Activated naive CD4-positive, alpha-beta T cell treated with anti-CD3 and anti-CD28 coated beads, Interleukin-2, amount 50 U/mL, for 24 hours (primary cell): ENCODE data around the gene RASEF.
"Not testable (repeated sequence)": the region's sequence is repeated elsewhere in the genome, so short reads cannot be mapped to it uniquely, and the experiment has no call there.

Source experiments
- H3K27ac Mint-ChIP-seq: one replicate; pipeline ENCODE4 v1.8.0; 2021; ENCODE audit warnings: mild to moderate bottlenecking, mixed read lengths
- H3K27me3 Mint-ChIP-seq: one replicate; pipeline ENCODE4 v1.8.0; 2021; ENCODE audit warnings: mixed read lengths
- H3K36me3 Mint-ChIP-seq: one replicate; pipeline ENCODE4 v1.8.0; 2021; ENCODE audit warnings: mixed read lengths
- H3K4me1 Mint-ChIP-seq: one replicate; pipeline ENCODE4 v1.8.0; 2021; ENCODE audit warnings: mixed read lengths
- H3K4me3 Mint-ChIP-seq: one replicate; pipeline ENCODE4 v1.8.0; 2021; ENCODE audit warnings: mild to moderate bottlenecking, mixed read lengths
- H3K9me3 Mint-ChIP-seq: one replicate; pipeline ENCODE4 v1.8.0; 2021; ENCODE audit warnings: mixed read lengths

The RASEF gene

DNA sequence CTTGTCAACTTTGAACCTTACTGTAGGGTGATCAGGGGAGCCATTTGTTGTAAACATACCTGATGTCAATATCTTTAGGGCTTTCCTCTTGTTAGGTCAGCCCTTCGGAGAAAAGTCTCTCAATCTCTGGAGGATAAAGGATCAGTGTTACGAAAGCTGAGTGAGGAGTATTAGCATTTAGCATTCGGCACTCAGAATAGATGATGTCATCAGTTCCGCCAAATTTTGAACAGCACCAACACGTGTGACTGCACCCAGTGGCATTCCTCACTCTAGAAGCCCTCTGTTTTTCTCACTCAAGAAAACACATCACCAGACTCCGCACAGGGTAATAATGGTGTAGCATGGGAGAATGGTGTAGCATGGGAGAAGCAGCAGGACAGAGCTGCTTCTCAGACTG lies 87.8 kb downstream of the RASEF start:
- no peaks in the 10 kb centered on the region for H3K9me3 Mint-ChIP-seq
- no peaks in the 10 kb centered on the region for H3K4me1 Mint-ChIP-seq
- H3K27me3 Mint-ChIP-seq: peaks cover 1% of the 10 kb centered on the region
- no peaks in the 10 kb centered on the region for H3K36me3 Mint-ChIP-seq
- no peak overlapping the region for H3K4me3 Mint-ChIP-seq
- H3K27ac Mint-ChIP-seq: no peak overlapping the region

DNA sequence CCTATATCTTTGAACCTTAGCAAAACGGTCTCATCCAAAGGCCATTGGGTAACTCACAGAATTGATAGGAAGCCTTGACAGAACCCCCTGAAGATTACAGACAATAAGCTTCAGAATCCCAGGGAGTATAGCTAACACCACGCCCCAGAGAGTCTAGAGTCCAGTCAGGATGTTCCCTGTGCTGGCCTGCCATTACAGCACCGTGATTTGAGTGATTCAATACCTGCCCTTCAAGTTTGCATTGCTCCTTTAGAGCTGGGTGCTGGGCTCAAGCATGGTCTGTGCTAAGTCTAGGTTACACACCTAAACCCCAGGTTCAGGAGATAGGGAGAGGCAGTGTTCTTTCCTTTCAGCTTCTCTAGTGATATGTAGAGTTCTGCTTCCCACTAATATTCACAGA lies 90.5 kb downstream of the RASEF start:
- no peaks in the 10 kb centered on the region for H3K36me3 Mint-ChIP-seq
- H3K27me3 Mint-ChIP-seq: peaks cover 3% of the 10 kb centered on the region

DNA sequence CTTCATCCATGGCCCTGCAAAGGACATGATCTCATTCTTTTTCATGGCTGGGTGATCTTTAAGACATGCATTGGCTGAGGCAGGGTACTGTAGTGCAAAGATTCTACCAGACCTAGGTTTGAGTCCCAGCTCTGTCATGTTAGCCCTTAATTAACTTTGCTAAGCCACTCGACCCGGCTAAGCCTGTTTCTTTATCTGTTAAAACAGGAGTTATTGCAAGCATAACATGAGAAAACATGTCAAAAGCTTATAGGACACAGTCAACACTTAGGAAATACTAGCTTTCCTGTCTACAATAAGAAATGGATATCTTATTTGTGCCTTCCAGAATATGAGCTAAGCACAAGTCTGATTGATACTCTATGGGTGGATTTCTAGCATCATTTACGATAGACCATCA lies 92.6 kb downstream of the RASEF start:
- Mint-ChIP-seq H3K9me3 (no peaks in the 10 kb centered on the region), H3K36me3 (no peaks in the 10 kb centered on the region), H3K27ac (no peak overlapping the region), H3K27me3 (peaks cover 2% of the 10 kb centered on the region), H3K4me3 (no peak overlapping the region), H3K4me1 (no peaks in the 10 kb centered on the region)

More for the DNA sequence above, 90.5 kb downstream of the RASEF start:
- Mint-ChIP-seq H3K27ac (no peak overlapping the region), H3K4me1 (no peaks in the 10 kb centered on the region), H3K9me3 (no peaks in the 10 kb centered on the region), H3K4me3 (no peak overlapping the region)

- Mint-ChIP-seq H3K27me3 (peaks cover 4% of the 10 kb centered on the region), H3K4me3 (no peak overlapping the region), H3K4me1 (no peaks in the 10 kb centered on the region), H3K27ac (no peak overlapping the region), H3K9me3 (no peaks in the 10 kb centered on the region), H3K36me3 (no peaks in the 10 kb centered on the region)
Measured at GRCh38 chr9:82969291-82969690, 93.7 kb downstream of the RASEF start.

- H3K4me3 Mint-ChIP-seq: no peak overlapping the region
- H3K36me3 Mint-ChIP-seq: no peaks in the 10 kb centered on the region
- peaks cover 4% of the 10 kb centered on the region for H3K27me3 Mint-ChIP-seq
- H3K4me1 Mint-ChIP-seq: no peaks in the 10 kb centered on the region
- no peak overlapping the region for H3K27ac Mint-ChIP-seq
- no peaks in the 10 kb centered on the region for H3K9me3 Mint-ChIP-seq
Measured at GRCh38 chr9:82968816-82969215, 94.1 kb downstream of the RASEF start.

DNA sequence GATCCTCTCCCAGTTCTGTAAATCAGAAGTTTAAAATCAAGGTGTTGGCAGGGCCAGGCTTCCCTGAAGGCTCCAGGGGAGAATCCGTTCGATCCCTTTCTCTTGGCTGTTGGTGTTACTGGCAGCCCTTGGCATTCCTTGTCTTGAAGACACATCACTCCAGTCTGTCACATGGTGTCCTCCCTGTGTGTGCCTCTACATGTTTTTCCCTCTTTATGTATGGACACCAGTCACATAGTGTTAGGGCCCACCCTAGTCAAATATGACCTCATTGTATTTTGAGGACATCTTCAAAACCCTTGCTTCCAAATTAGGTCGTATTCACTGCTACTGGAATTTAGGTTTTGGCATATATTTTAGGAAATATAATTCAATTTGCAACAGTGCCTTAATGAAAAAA lies 94.6 kb downstream of the RASEF start:
- Mint-ChIP-seq H3K27me3 (peaks cover 4% of the 10 kb centered on the region), H3K36me3 (no peaks in the 10 kb centered on the region), H3K9me3 (no peaks in the 10 kb centered on the region), H3K27ac (no peak overlapping the region), H3K4me1 (no peaks in the 10 kb centered on the region), H3K4me3 (no peak overlapping the region)

- H3K36me3 Mint-ChIP-seq: no peaks in the 10 kb centered on the region
- H3K4me1 Mint-ChIP-seq: no peaks in the 10 kb centered on the region
- no peak overlapping the region for H3K4me3 Mint-ChIP-seq
- peak overlapping the region; percentile 41 for H3K27ac Mint-ChIP-seq
- peaks cover 2% of the 10 kb centered on the region for H3K27me3 Mint-ChIP-seq
- H3K9me3 Mint-ChIP-seq: no peaks in the 10 kb centered on the region
Measured at GRCh38 chr9:82961504-82962125, 101.3 kb downstream of the RASEF start.

DNA sequence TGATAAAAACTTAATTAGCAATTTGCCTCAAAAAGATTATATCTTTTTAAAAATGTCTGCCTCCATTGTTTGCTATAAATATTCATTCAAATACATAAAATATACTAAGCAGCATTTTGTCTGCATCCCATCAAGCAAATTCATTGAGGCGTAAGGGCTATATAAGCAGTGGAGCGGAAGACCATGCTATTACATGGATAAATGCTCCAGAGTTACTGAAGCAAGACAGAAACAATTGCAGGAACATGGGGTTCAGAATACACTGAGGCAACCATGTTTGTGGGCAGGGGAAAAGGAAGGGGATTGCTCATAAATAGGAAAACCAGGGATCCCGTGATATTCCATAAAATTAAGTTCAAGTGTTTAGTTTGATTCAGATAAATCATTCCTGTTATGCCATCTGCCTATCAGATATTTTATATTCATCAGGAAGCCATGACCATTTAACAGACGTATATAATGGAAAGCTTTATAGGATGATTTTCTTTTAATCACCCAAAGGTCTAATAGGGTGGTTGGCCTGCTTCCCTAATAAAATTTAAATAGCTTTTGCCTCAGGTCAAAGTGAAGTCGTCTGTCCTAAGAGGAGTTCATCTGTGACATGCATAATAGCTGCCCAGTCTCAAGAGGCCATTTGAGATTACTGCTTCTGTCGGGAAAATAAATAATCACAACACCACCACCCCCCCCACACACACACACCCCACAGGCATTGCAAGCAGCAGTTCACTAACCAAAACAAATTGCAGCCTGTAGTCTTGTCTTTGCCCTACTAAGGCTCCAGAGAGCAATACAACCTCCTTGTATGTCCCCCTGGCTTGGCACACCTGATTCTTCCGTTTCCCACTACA lies 105.2 kb downstream of the RASEF start:
- Mint-ChIP-seq H3K9me3 (no peaks in the 10 kb centered on the region), H3K27me3 (no peaks in the 10 kb centered on the region), H3K4me1 (no peaks in the 10 kb centered on the region), H3K36me3 (no peaks in the 10 kb centered on the region), H3K27ac (no peak overlapping the region), H3K4me3 (no peak overlapping the region)

GRCh38 chr9:82949203-82949602 lies 113.7 kb downstream of the RASEF start:
- H3K27ac Mint-ChIP-seq: no peak overlapping the region
- no peak overlapping the region for H3K4me3 Mint-ChIP-seq
- H3K4me1 Mint-ChIP-seq: no peaks in the 10 kb centered on the region
- H3K27me3 Mint-ChIP-seq: no peaks in the 10 kb centered on the region
- H3K36me3 Mint-ChIP-seq: no peaks in the 10 kb centered on the region
- no peaks in the 10 kb centered on the region for H3K9me3 Mint-ChIP-seq

- Mint-ChIP-seq H3K4me3 (no peak overlapping the region), H3K9me3 (no peaks in the 10 kb centered on the region), H3K27me3 (no peaks in the 10 kb centered on the region), H3K4me1 (no peaks in the 10 kb centered on the region), H3K27ac (no peak overlapping the region), H3K36me3 (no peaks in the 10 kb centered on the region)
Measured at GRCh38 chr9:82940376-82940775, 122.6 kb downstream of the RASEF start.

- H3K27me3 Mint-ChIP-seq: no peaks in the 10 kb centered on the region
- no peak overlapping the region for H3K27ac Mint-ChIP-seq
- H3K4me1 Mint-ChIP-seq: no peaks in the 10 kb centered on the region
- no peaks in the 10 kb centered on the region for H3K36me3 Mint-ChIP-seq
- H3K9me3 Mint-ChIP-seq: no peaks in the 10 kb centered on the region
- H3K4me3 Mint-ChIP-seq: no peak overlapping the region
Measured at GRCh38 chr9:82939451-82939850, 123.5 kb downstream of the RASEF start.

DNA sequence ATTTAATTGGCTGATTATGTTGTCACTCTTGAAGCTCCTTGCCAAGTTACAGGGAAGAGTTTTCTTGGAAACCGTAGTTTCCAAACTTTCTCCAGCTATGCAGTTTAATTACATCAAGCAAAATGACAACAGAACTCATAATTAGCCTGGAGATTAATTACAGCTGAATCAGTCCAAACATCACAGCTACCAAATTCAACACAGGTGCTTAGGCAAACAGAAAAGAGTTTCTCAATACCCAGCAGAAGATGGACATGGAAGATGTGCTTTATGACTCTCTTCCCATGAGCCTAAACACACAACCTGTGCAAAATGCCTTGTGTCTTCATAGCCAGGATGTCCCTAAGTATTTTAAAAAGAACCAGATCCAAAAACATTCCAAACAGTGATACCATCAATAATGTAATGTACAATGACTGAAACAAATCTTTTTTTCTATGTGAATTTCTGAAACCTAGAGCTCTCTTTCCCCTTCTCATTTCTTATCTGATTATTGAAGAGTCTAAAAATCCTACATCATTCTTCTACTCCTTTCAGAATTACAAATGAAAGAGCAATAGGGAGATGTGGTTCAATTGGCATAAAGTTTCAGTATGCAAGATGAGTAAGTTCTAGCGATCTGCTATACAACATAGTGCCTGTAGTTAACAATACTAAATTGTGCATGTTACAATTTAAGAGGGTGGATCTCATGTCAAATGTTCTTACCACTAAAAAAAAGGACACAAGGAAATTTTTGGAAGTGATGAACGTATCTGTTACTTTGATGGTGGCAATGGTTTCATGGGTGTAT lies 124.3 kb downstream of the RASEF start:
- Mint-ChIP-seq H3K9me3 (no peaks in the 10 kb centered on the region), H3K4me1 (no peaks in the 10 kb centered on the region), H3K27ac (no peak overlapping the region), H3K27me3 (no peaks in the 10 kb centered on the region), H3K4me3 (no peak overlapping the region), H3K36me3 (no peaks in the 10 kb centered on the region)

GRCh38 chr9:82936561-82936960 lies 126.4 kb downstream of the RASEF start:
- not testable (repeated sequence) for H3K4me3 Mint-ChIP-seq, H3K27me3 Mint-ChIP-seq, H3K36me3 Mint-ChIP-seq, H3K9me3 Mint-ChIP-seq, H3K4me1 Mint-ChIP-seq, H3K27ac Mint-ChIP-seq

GRCh38 chr9:82934949-82935348 lies 128.0 kb downstream of the RASEF start:
- Mint-ChIP-seq H3K36me3 (no peaks in the 10 kb centered on the region), H3K27ac (no peak overlapping the region), H3K4me3 (no peak overlapping the region), H3K9me3 (no peaks in the 10 kb centered on the region), H3K27me3 (no peaks in the 10 kb centered on the region), H3K4me1 (no peaks in the 10 kb centered on the region)

- H3K36me3 Mint-ChIP-seq, H3K27ac Mint-ChIP-seq, H3K4me3 Mint-ChIP-seq, H3K27me3 Mint-ChIP-seq, H3K9me3 Mint-ChIP-seq, H3K4me1 Mint-ChIP-seq: not testable (repeated sequence)
Measured at GRCh38 chr9:82934025-82934424, 128.9 kb downstream of the RASEF start.

DNA sequence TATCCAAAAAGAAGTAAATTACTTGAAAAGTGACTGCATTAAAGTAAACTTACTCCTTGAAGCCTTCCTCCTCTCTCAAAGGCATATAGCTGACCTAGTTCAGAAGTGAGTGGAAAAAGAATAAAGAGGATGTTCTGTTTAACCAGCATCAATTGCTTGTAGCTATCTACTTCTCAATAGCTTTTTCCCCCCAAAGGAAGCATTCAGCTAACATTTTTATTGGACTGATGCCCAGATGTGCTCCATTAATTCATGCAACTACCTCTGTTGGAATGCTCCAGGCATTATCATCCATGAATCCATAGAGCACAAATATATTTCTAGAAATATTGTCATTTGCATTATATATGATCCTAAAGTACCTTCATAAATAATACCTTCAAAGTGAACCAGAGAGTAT lies 132.8 kb downstream of the RASEF start:
- Mint-ChIP-seq H3K4me3 (no peak overlapping the region), H3K4me1 (no peaks in the 10 kb centered on the region), H3K27ac (no peak overlapping the region), H3K36me3 (no peaks in the 10 kb centered on the region), H3K9me3 (peaks cover 5% of the 10 kb centered on the region), H3K27me3 (no peaks in the 10 kb centered on the region)
